Activated effector memory CD4-positive, alpha-beta T cell treated with anti-CD3 and anti-CD28 coated beads, Interleukin-2, amount 50 U/mL, for 16 hours (primary cell): Measurements from ENCODE around the gene TEX22.

Source experiments
- DNase-seq: peaks from one replicate; pipeline ENCODE4 v3.0.0-alpha.2; 2020

The TEX22 gene

DNA sequence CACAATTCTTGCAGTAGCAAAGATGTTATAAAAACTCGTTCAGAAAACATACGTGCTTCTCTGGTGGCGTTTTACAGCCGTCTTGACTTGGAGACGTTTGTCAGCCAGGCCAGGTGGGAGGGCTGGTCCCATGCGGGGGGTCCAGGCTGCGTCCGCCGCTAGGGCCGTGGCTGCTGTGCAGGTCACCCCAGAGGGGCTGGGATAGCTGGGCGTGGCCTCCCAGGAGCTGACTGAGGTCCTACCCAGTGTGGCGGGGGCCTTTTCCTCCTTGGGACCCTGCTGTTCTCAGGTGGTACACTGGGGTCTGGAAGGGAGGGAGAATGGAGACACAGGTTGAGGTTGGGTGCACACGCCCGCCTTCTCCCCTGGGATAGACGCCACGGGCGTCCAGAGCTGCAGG is 46.5 kb downstream of the TEX22 start:
- no peak for DNase-seq

DNA sequence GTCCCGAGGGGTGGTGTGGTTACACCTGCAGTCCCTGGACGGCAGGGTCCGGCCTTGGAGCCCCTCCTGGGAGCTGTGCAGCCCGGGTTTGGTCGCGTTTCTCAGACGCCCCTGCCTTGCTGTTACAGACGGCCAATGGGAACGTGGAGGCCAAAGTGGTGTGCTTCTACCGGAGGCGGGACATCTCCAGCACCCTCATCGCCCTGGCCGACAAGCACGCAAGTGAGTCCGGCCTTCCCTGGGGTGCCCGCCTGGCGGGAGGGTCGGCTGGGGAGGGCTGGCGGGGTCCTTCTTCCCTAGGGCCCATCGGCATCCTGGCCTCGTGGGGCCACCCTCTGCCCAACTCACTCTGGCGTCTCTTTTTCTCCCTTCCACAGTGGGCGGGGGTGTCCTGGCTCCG is 47.0 kb downstream of the TEX22 start:
- no peak for DNase-seq

DNA sequence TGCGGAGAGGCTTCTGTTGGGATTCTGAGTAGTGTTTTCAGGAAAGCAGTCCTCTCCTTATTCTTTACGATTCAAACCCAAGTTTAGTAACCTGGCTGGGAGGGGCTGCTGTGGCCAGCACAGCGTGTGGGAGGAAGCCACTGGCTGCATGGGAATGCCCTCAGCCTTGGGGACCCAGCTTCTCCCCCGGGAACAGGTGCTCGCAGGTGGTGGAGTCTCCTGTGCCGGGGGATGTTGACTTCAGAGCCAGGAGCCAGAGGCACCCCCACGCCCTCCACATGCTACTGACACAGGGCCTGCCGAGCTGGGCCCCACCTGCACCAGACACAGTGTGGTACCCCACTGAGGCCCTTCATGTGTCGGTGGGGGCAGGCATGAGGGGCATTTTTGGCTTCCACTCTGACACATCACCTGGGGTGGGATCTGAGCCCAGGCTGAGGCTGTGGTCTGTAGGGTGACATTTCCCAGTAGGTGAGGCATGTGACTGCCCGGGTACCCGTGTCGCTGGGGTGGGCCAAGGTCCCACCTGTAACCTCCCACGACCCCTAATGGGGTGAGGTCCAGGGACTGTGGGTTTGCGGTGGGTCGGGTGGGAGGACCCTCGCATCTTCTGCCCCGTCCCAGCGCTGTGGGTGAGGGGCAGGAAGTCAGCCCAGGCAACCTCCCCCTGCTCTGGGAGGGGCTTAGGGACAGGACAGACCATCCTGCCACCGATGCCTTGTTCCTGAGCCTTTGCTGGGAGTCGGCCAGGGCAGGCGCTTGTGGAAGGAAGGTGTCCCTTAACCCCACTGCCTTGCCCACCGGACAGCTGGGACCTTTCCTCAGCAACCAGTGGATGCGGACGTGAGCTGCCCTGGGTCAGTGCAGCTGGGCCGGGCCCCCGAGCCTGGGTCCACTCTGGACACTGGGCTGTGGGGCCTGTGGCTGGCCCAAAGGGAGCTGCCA is 47.8 kb downstream of the TEX22 start:
- DNase-seq, result no peak

DNA sequence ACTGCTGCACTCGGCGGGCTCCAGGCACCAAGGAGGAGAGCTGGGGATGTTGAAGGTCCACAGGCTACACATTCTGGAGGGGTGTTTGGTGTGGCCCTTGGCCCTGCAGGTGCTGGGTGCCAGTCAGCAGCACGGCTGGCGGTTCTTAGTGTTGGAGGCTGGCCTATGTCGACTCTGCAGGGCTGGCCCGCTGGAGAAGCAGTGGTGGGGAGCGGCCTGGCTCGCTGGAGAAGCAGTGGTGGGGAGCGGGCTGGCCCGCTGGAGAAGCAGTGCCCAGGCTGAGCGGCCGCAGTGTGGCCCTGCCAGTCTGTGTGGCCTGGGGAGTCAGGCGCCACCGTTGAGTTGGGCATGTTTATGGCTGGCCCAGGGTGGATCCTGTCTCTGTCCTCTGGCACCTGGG is 48.6 kb downstream of the TEX22 start:
- DNase-seq, result no peak

DNA sequence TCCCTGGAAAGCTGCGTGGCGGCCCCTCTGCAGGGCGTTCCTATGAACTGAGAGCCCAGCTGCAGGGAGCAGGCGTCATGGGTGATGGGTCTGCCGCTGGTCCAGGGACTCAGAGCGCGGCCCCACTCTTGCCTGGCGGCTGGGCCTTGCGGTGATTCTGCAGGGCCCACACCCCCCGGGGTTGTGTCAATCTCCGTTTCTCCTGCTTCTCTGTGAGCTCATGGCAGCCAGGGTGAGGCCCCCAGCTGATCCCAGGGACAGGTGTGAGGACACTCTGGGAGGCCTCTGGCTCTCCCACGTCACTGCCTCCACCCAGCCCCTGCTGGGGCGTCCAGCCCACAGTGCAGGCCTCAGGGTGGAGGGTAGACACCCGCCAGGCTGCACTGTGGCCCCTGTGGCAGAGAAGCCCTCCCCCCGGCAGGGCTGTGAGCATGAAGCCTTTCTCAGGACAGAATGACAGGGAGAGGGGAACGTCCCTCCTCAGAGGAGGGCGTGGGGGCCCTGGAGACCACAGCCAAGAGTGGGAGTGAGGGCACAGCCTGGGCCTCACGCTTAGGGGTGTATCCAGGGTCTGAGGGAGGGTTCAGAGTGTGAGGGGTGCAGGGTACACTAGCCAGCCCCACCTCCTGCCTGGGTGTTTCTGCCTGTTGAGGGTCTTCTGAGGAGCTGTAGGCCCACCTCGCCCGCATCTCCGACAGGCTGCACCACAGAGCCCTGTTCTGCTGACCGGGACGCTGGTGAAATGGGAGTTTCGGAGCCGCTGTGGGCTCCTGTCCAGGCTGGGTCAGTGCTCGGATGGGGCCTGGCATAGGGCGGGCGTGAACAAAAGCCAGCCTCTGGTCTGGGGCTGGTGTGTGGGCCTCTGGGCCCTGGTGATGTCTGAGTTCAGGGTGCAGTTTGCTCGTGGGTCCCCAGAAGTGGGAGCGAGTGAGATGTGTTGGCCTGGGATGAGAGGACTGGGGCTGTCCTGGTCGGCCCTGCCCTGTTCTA is 49.6 kb downstream of the TEX22 start:
- DNase-seq, result no peak

DNA sequence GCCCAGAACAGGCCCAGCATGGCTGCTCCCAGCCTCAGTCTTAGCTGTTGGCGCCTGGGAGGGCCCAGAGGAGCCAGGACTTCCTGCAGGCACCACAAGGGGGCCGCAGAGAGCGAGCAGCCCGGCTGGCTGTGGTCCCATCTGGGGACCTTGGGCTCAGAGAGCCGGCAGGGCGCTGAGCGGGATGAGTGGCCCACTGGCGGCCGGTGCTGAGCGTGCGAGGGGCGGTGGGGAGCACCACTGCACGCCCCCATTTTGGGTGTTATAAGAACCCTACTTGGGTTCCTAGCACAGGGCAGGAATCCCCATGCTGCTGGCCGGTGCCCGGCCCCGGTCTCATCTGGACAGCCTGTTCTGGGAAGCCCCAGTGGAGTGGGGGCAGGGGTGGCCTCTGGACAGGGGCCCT is 50.4 kb downstream of the TEX22 start:
- DNase-seq, result peak; percentile 88

DNA sequence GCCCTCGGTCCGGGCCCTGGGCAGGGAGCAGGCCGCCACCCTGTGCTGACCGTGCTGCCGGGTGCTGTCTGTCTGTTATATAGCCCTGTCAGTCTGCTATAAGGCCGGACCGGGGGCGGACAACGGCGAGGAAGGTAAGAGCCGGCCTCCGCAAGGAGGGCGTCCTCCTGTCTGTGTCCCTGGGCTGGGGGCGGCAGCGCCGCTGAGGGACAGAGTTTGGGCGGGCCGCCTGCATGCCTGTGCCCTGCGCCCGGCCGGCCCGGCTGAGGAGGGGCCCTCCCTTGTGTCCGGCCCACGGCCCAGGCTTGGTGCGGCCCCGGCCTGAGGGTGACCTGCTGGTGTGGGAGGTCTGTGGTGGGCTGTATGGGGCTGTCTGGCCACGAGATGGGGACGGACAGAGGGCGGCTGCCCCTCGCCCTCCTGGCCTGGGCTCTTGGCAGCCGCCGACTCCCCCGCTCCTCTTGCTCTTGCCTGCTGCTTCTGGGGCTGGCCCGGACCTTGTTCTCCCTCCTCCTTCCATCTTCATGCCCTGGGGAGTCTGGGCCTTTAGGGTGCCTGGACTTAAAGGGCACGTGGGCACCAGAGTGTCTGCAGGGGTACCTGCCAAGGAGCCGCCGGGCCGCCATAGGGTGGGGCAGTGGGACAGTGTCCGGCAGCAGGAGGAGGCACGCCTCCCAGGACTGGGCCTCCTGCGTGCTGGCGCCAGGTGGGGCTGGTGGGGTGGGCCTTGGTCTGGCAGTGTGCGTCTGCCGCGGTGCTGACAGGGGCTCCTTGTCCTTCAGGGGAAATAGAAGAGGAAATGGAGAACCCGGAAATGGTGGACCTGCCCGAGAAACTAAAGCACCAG is 51.2 kb downstream of the TEX22 start:
- DNase-seq, result no peak

DNA sequence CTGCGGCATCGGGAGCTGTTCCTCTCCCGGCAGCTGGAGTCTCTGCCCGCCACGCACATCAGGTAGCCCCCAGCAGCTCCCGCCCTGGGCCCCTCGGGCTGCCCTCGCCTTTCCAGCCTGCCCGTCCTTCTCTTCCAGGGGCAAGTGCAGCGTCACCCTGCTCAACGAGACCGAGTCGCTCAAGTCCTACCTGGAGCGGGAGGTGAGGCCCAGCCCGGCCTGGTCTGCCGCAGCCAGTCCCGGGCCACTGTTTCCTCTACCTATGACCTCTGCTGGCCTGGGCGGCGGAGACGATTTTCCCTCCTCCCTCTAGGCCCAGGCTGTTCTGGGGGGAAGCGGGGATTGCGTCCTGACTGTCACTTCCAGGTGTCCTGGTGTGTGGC is 51.8 kb downstream of the TEX22 start:
- no peak for DNase-seq

DNA sequence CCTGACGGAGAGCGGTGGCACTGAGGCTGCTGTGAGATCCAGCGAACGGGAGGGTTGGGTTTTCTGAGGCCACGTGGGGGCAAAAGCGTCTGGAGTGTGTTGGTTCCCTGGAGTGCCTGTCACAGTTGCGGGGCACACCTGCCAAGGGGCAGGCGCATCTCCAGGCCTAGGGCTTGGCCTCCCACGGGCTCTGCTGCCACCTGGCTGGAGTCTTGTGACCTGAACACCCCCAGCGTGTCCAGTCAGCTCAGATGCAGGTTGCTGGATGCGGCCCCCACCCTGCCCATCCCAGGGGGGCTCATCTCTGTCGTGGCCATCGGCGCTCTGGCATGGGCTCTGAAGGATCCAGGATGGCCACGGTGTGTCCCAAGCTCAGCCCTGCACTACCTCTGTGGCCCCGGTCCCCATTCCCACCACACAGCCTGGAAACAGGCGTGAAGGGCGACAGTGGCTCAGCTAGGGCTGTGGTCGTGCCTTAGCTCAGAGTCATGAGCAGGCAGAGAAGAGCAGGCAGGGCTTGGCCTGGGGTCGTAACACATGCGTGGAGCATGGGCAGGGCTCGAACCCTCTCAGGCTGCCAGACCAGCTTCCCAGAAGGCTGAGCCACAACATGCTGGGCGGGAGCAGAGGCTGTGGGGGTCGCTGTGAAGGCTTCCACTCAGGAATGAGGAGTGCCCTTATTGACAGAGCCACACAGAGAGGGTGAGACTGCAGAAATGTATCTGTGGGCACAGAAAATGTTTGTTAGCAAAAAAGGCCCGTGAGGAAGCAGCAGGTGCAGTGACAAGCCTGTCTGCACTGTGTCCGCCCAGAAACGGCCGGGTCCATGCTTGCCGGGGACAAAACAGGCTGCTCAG is 52.8 kb downstream of the TEX22 start:
- DNase-seq, result no peak

DNA sequence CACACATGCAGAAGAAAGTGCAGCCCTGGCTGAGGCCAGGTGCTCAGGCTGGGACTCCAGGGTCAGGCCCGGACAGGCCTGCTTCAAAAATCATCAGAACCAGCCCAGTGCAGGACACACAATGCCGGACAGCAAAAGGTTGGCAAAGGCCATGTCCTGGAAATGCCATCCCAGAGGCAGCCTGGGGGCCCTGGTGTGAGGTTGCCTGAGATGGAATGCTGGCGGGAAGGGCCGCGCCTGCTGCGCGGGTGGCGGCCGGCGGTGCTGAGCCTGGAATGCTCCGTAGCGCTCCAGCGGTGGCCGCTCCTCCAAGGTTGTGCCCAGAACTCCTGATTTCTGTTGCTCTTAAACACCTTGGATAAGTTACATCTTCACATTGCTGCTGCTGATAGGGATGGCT is 54.6 kb downstream of the TEX22 start:
- no peak for DNase-seq

DNA sequence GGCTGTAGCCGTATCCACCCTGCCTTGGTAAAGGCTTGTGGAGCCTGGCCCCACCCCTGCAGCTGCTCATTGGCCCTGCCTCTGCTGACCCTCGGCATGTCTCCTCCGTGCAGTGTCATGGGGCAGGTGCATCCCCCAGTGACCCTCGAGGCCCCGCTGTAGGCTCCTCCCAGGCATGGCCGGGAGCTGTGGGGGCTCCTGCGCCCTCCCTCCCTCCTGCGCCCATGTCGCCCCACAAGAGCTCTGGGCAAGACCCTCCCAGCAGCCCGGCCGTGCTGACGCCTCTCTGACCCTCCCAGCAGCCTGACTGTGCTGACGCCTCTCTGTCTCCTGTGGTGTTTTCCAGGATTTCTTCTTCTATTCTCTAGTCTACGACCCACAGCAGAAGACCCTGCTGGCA is 55.5 kb downstream of the TEX22 start:
- DNase-seq, result no peak

DNA sequence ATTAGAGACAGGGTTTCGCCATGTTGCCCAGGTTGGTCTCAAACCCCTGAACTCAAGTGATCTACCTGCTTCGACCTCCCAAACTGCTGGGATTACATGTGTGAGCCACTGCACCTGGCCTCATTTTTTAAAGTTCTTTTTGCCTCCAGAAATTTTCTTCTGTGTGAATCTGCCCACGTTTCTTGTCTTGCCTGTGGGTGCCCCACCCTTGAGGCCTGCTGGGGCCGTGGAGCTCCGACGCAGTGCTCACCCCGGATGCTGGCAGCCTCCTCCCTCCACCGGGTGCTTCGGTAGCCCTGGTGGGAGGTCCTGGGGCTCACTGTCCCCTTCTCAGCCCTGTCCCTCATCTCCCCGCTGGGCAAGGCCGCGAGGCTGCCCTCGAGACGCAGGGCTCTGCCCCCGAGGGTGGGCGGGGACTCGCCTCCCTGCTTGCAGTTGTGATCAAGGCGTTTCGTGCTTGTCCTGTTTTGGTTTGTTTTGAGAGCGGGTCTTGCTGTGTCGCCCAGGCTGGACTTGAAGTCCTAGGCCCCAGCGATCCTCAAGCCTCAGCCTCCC is 56.8 kb downstream of the TEX22 start:
- no peak for DNase-seq

DNA sequence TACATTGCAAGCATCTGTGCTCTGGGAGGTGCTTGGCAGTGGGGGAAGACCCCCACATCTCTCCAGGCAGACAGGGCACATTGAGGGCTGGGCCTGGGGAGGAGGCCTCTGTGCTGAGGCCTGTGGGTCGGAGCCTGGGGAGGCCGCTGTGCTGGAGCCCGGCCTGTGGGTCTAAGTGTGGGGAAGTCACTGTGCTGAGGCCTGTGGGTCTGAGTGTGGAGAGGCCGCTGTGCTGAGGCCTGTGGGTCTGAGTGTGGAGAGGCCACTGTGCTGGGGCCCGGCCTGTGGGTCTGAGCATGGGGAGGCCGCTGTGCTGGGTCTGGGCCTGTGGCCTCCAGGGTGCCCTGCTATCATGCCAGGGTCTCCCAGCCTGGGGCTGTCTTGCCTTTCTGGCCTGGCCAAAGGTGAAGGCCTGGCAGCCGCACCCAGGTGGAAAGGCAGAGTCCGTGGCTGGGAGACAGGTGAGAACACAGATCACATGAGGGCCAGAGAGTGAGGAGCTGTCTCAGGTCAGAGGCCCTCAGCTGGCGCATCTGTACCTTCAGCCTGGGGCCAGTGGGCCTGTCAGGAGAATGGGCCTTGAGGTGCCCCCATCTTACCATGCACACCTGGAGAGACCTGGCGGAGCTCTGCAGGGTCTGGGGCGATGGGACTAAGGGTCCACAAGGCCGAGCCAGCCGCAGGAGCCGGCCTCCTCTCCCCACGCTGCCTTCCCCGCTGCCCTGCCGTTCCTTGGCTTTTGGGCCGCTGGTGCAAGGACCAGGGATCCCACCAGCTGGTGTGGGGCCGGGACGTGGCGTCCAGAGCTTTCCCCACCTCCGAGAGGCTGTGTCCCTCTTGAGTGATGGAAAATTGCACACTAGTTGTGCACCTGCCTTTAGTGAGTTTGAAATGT is 57.7 kb downstream of the TEX22 start:
- no peak for DNase-seq

DNA sequence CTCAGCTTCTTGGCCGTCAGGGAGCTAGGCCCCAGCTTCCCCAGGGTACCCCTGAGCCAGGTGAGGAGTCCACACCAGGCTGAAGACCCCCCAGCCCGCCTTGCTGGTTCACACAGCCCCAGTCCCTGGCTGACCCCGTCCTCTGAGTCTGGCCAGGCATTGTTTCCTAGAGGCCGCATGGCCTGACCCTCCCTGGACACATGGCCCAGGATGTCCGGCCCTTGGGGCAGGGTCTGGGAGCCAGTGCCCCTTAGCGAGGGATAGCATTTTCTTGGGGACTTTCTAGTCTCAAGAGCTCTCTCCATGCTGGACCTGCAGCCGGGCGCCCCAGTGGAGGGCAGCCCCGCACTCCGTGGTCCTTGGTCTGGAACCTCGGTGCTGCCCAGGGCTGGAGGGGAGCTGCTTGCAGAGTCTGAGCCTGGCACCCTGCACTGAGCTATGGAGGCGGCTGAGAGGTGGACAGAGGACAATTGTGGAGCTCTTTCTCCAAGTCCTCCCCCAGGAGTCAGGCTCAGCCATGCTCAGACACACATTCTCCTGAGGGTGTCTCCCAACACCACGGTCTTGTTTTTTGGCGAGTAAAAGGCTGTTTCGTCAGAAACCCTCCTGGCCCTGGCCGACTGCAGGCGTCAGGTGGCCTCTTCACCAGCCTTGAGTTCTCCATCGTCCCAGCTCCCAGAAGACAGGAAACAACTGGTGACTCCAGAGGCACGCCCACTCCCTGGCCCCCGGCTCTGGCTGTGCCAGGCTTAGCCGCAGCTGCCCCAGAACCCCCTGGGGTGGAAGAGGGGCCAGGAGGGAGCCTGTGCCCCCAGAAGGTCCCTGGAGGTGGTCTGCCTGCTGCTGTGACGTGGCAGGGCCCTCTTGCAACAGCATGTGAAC is 58.6 kb downstream of the TEX22 start:
- DNase-seq, result no peak

DNA sequence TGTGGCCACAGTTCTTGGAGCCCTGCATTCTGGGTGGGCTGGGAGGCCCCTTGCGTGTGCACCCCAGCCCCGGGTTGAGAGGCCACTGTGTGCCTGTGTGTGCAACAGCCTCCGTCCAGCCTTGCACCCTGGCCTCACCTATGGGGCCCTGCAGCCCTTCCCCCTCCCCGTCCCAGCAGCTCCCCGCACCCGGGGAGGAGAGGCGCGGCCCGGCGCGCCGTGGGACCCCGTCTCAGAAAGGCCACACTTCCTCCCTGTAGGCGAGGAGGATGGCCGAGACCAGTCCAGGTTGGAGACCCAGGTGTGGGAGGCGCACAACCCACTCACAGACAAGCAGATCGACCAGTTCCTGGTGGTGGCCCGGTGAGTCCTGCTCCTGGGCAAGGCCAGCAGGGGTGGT is 59.7 kb downstream of the TEX22 start:
- DNase-seq, result no peak

DNA sequence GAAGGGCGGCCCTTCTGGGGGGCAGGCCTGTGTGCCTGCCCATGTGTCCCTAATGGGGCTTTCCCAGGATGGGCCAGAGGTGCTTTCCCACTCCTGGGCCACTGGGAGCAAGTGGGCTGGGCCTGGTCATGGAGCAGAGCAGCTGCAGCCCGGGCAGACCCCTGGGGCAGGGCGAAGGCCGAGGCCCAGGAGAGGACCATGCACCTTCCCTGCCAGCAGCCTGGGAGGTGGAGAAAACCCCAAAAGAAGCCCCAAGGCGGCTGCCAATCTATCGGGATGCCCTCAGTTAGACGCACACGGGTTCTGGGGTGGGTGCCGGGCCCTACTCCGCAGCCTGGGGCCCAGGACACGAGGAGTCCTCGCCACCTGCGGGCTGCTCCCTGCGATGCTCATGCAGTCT is 60.2 kb downstream of the TEX22 start:
- DNase-seq, result no peak

DNA sequence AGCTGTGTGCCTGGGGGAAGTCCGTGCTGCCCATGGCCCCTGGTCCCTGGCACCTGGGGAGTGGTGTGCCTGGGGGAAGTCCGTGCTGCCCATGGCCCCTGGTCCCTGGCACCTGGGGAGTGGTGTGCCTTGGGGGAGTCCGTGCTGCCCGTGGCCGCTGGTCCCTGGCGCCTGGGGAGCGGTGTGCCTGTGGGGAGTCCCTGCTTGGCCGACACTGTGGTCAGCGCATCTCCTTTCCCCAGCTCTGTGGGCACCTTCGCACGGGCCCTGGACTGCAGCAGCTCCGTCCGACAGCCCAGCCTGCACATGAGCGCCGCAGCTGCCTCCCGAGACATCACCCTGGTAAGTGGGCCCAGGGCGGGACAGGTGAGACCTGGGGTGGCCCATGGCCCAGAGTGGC is 61.8 kb downstream of the TEX22 start:
- no peak for DNase-seq

DNA sequence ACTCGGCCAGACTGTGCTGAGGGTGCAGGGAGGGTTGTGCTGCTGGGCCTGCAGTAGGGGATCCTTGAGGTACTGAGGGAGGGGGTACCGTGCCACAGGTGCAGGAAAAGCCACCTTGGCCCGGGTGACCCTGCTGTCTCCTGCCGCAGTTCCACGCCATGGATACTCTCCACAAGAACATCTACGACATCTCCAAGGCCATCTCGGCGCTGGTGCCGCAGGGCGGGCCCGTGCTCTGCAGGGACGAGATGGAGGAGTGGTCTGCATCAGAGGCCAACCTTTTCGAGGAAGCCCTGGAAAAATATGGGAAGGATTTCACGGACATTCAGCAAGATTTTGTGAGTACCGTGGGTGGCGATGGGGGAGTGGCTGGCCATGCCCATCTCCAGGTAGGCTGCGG is 62.3 kb downstream of the TEX22 start:
- no peak for DNase-seq

DNA sequence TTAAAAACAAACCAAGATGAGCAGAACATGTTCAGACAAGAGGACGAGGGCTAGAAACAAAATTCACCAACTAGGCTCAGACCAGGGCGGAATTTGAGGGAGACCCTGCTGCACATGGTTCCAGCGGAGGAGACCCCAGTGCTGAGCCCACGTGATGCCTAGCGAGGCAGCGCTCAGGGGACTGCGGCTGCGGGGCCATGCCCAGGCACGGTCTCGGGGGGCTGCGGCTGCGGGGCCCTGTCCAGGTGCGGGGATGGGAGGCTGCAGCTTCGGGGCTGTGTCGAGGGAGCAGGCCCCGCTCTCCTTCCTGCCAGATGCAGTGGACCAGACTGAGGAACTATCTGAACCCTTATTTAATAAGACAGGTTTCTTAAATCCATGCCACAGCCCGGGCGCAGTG is 63.6 kb downstream of the TEX22 start:
- no peak for DNase-seq
